OCI-LY1 (cell line): ENCODE data around the gene GCG.

Source experiments
- EZH2 ChIP-seq: fragments of 200-600 bp; sonication (generic), shearing (Covaris generic); IDR thresholded peaks from 2 replicates; pipeline ENCODE4 v1.8.0; 2017; ENCODE audit warnings: borderline replicate concordance, mixed run types, mild to moderate bottlenecking, antibody characterized with exemption, low read length, moderate library complexity, mixed read lengths
- TF ChIP-seq, protein P1 (sequence below): fragments of 200-600 bp; sonication (generic), shearing (Covaris generic); IDR thresholded peaks from 2 replicates; pipeline ENCODE4 v1.5.1; 2017; ENCODE audit warnings: mild to moderate bottlenecking, antibody characterized with exemption, low read length, moderate library complexity, mixed read lengths

DNA sequence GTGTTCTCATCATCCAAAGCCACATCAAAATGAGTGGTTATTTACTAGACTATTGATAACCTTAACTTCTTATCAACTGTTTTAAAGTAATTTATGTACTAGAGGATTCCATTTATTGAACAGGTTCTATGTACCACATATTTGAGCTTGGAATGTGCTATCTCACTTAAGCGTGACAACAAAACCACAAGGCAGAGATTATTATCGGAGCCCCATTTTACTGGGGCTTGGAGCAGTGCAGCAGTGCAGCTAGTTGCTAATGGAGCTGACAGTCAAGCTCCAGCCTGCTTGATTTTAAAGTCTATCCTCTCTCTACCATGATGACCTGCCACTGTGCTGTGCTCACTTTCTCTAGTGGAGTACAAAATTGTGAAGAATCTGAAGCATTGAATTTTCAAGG, 24.6 kb downstream of the GCG start:
- TF ChIP-seq, protein P1, sequence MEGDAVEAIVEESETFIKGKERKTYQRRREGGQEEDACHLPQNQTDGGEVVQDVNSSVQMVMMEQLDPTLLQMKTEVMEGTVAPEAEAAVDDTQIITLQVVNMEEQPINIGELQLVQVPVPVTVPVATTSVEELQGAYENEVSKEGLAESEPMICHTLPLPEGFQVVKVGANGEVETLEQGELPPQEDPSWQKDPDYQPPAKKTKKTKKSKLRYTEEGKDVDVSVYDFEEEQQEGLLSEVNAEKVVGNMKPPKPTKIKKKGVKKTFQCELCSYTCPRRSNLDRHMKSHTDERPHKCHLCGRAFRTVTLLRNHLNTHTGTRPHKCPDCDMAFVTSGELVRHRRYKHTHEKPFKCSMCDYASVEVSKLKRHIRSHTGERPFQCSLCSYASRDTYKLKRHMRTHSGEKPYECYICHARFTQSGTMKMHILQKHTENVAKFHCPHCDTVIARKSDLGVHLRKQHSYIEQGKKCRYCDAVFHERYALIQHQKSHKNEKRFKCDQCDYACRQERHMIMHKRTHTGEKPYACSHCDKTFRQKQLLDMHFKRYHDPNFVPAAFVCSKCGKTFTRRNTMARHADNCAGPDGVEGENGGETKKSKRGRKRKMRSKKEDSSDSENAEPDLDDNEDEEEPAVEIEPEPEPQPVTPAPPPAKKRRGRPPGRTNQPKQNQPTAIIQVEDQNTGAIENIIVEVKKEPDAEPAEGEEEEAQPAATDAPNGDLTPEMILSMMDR = no peak
- no peak for TF ChIP-seq EZH2
